Measurements from ENCODE around the gene LYSMD4.
"Not testable (repeated sequence)": the region's sequence is repeated elsewhere in the genome, so short reads cannot be mapped to it uniquely, and the experiment has no call there.

LYSMD4 gene

DNA sequence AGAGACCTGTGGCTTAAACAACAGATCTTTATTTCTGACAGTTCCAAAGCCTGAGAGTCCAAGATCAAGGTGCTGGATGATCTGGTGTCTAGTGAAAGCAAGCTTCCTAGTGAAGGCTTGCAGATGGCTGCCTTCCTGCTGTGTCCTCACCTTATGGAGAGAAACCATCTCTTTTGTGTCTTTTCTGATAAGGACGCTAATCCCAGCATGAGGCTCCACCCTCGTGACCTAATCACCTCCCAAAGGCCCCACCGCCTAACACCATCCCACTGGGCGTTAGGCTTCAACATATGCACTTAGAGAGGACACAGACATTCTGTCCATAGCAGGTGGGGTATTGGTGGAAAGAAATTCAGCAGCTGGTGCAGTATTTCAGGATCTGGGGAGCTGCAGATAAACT lies 19.8 kb upstream of the LYSMD4 start:
- no peaks in the 10 kb centered on the region for H4K20me1 ChIP-seq (ENCODE audit: insufficient read depth, low read length)
- DNase-seq: no peak
- TF ChIP-seq, protein P1, sequence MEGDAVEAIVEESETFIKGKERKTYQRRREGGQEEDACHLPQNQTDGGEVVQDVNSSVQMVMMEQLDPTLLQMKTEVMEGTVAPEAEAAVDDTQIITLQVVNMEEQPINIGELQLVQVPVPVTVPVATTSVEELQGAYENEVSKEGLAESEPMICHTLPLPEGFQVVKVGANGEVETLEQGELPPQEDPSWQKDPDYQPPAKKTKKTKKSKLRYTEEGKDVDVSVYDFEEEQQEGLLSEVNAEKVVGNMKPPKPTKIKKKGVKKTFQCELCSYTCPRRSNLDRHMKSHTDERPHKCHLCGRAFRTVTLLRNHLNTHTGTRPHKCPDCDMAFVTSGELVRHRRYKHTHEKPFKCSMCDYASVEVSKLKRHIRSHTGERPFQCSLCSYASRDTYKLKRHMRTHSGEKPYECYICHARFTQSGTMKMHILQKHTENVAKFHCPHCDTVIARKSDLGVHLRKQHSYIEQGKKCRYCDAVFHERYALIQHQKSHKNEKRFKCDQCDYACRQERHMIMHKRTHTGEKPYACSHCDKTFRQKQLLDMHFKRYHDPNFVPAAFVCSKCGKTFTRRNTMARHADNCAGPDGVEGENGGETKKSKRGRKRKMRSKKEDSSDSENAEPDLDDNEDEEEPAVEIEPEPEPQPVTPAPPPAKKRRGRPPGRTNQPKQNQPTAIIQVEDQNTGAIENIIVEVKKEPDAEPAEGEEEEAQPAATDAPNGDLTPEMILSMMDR (IDR thresholded peaks at IDR 0.05; ENCODE audit: borderline replicate concordance, extremely low read depth, low read length, poor library complexity, severe bottlenecking): no peak
- no peak for TF ChIP-seq EZH2 (IDR thresholded peaks at IDR 0.05; ENCODE audit: borderline replicate concordance, low read depth, low read length, severe bottlenecking)
- H3K4me2 ChIP-seq (ENCODE audit: insufficient read depth, low read length): no peak overlapping the region
- H3K27me3 ChIP-seq (ENCODE audit: insufficient read depth, low read length, poor library complexity): no peaks in the 10 kb centered on the region
- H3K9me3 ChIP-seq (ENCODE audit: insufficient read depth, low read length, severe bottlenecking): no peaks in the 10 kb centered on the region
- no peak overlapping the region for H3K9ac ChIP-seq (ENCODE audit: low read depth, low read length)
- no peaks in the 10 kb centered on the region for H3K79me2 ChIP-seq (ENCODE audit: insufficient read depth, low read length)
- no peak overlapping the region for H3K4me3 ChIP-seq (ENCODE audit: low read depth in 1 of 2, low read length in 2 of 2)
- H3K4me1 ChIP-seq (ENCODE audit: insufficient read depth, low read length): peaks cover 4% of the 10 kb centered on the region
- no peak overlapping the region for H2AFZ ChIP-seq (ENCODE audit: low read depth, low read length)
- ATAC-seq (ENCODE audit: insufficient read depth, low read depth): no peak
- no peaks in the 10 kb centered on the region for H3K36me3 ChIP-seq (ENCODE audit: insufficient read depth, low read length)
- no peak overlapping the region for H3K27ac ChIP-seq (ENCODE audit: low read length)

DNA sequence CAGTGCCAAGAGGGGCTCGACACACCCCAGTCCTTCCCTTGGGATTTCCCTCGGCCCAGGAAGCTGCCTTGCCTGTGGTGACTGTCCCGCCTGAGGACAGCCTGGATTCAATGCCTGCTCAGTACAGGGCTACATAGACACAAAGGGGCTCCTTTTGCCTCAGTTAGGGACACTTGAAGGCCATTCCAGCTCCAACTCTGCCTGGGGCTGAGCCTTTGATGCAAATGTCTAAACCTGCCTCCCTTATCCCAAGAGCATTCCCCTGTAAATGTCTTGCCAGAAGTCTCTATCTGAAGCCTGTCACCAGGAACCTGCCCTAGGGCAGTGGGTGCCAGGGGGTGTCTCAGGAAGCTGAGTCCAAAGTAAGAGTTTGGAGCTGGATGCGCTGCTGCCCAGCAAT lies 19.3 kb upstream of the LYSMD4 start:
- H3K9ac ChIP-seq (ENCODE audit: low read depth, low read length): no peak overlapping the region
- no peaks in the 10 kb centered on the region for H3K36me3 ChIP-seq (ENCODE audit: insufficient read depth, low read length)
- H3K79me2 ChIP-seq (ENCODE audit: insufficient read depth, low read length): no peaks in the 10 kb centered on the region
- no peaks in the 10 kb centered on the region for H4K20me1 ChIP-seq (ENCODE audit: insufficient read depth, low read length)
- H2AFZ ChIP-seq (ENCODE audit: low read depth, low read length): no peak overlapping the region
- no peak overlapping the region for H3K4me2 ChIP-seq (ENCODE audit: insufficient read depth, low read length)
- peaks cover 4% of the 10 kb centered on the region for H3K4me1 ChIP-seq (ENCODE audit: insufficient read depth, low read length)
- H3K9me3 ChIP-seq (ENCODE audit: insufficient read depth, low read length, severe bottlenecking): no peaks in the 10 kb centered on the region
- ATAC-seq (ENCODE audit: insufficient read depth, low read depth) (no peak), DNase-seq (no peak)
- H3K27me3 ChIP-seq (ENCODE audit: insufficient read depth, low read length, poor library complexity): no peaks in the 10 kb centered on the region
- no peak overlapping the region for H3K4me3 ChIP-seq (ENCODE audit: low read depth in 1 of 2, low read length in 2 of 2)
- TF ChIP-seq EZH2 (IDR thresholded peaks at IDR 0.05; ENCODE audit: borderline replicate concordance, low read depth, low read length, severe bottlenecking): no peak
- TF ChIP-seq, protein P1 (IDR thresholded peaks at IDR 0.05; ENCODE audit: borderline replicate concordance, extremely low read depth, low read length, poor library complexity, severe bottlenecking): no peak
- H3K27ac ChIP-seq (ENCODE audit: low read length): no peak overlapping the region

DNA sequence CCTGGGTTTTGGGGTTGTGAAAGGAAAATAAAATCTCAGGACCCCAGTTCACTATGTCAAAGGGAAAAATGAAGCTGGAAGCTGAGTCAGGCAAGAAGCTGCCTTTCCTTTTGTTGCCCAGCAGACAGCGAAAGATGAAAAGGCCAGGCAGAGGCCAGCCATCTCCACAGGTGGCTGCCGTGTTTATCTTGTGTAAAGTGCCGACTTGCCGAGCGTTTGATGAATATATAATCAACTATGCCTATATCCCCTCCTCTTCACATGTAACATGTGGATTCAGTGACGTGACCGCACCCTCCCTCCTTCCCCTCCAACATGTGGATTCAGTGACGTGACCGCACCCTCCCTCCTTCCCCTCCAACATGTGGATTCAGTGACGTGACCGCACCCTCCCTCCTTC lies 17.1 kb upstream of the LYSMD4 start:
- not testable (repeated sequence) for DNase-seq; H3K27ac ChIP-seq (ENCODE audit: low read length); H3K4me3 ChIP-seq (ENCODE audit: low read depth in 1 of 2, low read length in 2 of 2); ATAC-seq (ENCODE audit: insufficient read depth, low read depth); H3K9me3 ChIP-seq (ENCODE audit: insufficient read depth, low read length, severe bottlenecking); H3K4me2 ChIP-seq (ENCODE audit: insufficient read depth, low read length); H3K36me3 ChIP-seq (ENCODE audit: insufficient read depth, low read length); H3K79me2 ChIP-seq (ENCODE audit: insufficient read depth, low read length); H3K4me1 ChIP-seq (ENCODE audit: insufficient read depth, low read length); H3K27me3 ChIP-seq (ENCODE audit: insufficient read depth, low read length, poor library complexity); H3K9ac ChIP-seq (ENCODE audit: low read depth, low read length); H2AFZ ChIP-seq (ENCODE audit: low read depth, low read length); H4K20me1 ChIP-seq (ENCODE audit: insufficient read depth, low read length)

DNA sequence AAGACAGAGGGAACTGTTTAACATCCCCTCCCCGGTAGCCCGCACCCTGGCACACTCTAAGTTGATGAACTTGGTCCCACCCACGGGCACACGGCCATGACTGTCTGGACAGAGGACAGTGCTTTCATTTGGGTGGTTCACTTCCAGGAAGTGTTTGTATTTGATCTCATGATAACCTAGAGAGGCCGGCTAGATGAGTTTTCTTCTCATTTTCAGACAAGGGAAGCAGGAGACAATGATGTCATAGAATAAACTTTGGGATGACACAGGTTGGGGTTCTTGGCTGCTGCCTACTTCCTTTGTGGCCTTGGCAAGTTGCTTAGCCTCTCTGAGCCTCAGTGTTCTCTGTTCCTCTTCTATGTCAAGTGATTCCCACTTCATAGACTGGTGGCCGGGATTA lies 16.1 kb upstream of the LYSMD4 start:
- H3K36me3 ChIP-seq (ENCODE audit: insufficient read depth, low read length): no peaks in the 10 kb centered on the region
- no peak overlapping the region for H3K27ac ChIP-seq (ENCODE audit: low read length)
- no peaks in the 10 kb centered on the region for H3K9me3 ChIP-seq (ENCODE audit: insufficient read depth, low read length, severe bottlenecking)
- H3K4me3 ChIP-seq (ENCODE audit: low read depth in 1 of 2, low read length in 2 of 2): no peak overlapping the region
- no peak for DNase-seq
- peaks cover 1% of the 10 kb centered on the region for H3K4me1 ChIP-seq (ENCODE audit: insufficient read depth, low read length)
- no peak for ATAC-seq (ENCODE audit: insufficient read depth, low read depth)
- TF ChIP-seq, protein P1 (IDR thresholded peaks at IDR 0.05; ENCODE audit: borderline replicate concordance, extremely low read depth, low read length, poor library complexity, severe bottlenecking): no peak
- TF ChIP-seq EZH2 (IDR thresholded peaks at IDR 0.05; ENCODE audit: borderline replicate concordance, low read depth, low read length, severe bottlenecking): no peak
- H3K4me2 ChIP-seq (ENCODE audit: insufficient read depth, low read length): no peak overlapping the region
- no peaks in the 10 kb centered on the region for H3K79me2 ChIP-seq (ENCODE audit: insufficient read depth, low read length)
- no peaks in the 10 kb centered on the region for H4K20me1 ChIP-seq (ENCODE audit: insufficient read depth, low read length)
- H3K27me3 ChIP-seq (ENCODE audit: insufficient read depth, low read length, poor library complexity): no peaks in the 10 kb centered on the region
- no peak overlapping the region for H3K9ac ChIP-seq (ENCODE audit: low read depth, low read length)
- H2AFZ ChIP-seq (ENCODE audit: low read depth, low read length): no peak overlapping the region
